Measurements from ENCODE around the gene TECR.
"Not testable (repeated sequence)": the region's sequence is repeated elsewhere in the genome, so short reads cannot be mapped to it uniquely, and the experiment has no call there.

The TECR gene

DNA sequence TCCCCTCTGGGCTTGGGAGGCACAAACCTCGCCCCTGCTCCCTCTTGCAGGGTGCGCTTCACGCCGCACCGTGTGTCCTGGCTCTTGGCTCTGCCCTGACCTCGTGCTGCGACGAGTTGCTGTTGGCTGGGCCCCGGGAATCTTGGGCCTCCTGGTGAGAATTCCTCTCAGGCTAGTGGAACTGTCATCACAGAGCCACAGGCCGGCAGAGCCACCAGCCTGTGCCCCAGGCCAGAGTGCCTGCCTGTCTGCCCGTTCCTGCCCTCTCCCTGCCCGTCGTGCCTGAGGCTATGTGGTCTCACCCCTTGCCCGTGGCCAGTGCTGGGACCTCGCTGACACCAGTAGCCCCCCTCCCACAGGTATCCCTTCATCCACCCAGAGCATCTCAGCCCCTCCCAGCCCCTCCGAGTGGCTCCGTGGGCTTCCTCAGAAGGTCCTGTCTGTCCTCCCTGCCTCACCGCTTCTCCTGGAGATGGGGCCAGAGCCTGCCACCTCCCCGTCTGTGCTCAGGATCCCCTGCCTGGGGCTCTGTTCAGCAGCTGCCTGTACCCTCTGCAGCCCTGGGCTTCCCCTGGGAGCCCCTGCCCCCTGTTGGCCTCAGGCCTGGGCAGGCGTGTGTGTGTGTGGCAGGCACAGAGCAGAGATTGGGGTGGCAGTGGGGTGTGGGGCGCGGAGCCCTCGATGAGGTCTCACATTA, 29.1 kb downstream of the TECR start:
- no peak overlapping the region for H3K27ac Mint-ChIP-seq
- no peak overlapping the region for H3K4me3 Mint-ChIP-seq
- peaks cover 37% of the 10 kb centered on the region for H3K4me1 Mint-ChIP-seq

DNA sequence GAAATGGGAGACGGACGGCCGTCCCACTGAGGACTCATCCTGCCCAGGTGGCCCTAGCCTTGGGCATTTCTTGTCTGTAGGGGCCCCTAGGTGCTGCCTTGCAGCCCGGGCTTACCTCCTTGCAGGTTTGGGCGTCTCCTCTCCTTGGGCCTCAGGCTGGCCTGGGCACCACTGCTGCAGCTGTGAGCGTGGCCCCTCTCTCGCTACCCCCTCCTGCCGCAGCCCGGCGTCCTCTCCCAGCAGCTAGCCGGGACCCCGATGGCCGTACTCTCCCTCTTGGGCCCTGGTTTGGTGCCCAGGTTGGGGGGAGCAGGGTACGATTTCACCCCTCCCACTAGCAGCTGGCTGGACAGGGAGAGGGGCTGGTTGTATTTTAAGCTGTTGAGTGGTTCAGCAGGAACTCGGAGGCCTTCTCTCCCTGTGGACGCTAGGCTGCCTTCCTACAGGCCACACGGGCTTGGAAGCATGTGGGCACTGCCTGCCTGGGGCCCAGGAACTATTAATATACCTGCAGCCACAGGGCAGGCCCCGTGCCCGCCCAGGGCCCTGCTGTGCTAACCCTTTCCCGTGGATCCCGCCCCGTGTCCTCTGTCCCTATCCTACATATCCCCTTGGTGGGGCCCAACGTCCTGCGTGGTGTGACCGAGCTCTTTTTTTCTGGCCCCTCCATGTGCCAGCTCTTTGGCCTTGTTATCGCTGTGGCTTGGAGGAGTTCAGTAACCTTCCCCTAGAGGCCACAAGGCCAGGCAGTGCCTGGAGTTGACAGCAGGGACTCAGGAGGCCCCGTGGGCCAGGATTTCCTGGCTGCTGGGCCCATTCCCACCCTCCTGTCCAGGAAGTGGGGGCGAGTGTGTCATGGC, 30.8 kb downstream of the TECR start:
- H3K4me3 Mint-ChIP-seq: no peak overlapping the region
- ATAC-seq (no peak), DNase-seq (no peak)
- H3K36me3 Mint-ChIP-seq (ENCODE audit: low read depth): peaks cover 3% of the 10 kb centered on the region
- H3K27ac Mint-ChIP-seq: no peak overlapping the region
- H3K4me1 Mint-ChIP-seq: peaks cover 34% of the 10 kb centered on the region
- no peaks in the 10 kb centered on the region for H3K27me3 Mint-ChIP-seq
- H3K9me3 Mint-ChIP-seq: no peaks in the 10 kb centered on the region

More for the DNA sequence above, 29.1 kb downstream of the TECR start:
- DNase-seq (no peak), ATAC-seq (no peak)
- Mint-ChIP-seq H3K27me3 (no peaks in the 10 kb centered on the region), H3K9me3 (no peaks in the 10 kb centered on the region), H3K36me3 (ENCODE audit: low read depth) (no peaks in the 10 kb centered on the region)

GRCh38 chr19:14560776-14561108, 31.3 kb downstream of the TECR start:
- peaks cover 34% of the 10 kb centered on the region for H3K4me1 Mint-ChIP-seq
- peaks cover 3% of the 10 kb centered on the region for H3K36me3 Mint-ChIP-seq (ENCODE audit: low read depth)
- ATAC-seq: no peak
- no peak overlapping the region for H3K27ac Mint-ChIP-seq
- H3K4me3 Mint-ChIP-seq: no peak overlapping the region
- H3K9me3 Mint-ChIP-seq: no peaks in the 10 kb centered on the region
- H3K27me3 Mint-ChIP-seq: no peaks in the 10 kb centered on the region
- no peak for DNase-seq

GRCh38 chr19:14561249-14561648, 31.9 kb downstream of the TECR start:
- no peak overlapping the region for H3K27ac Mint-ChIP-seq
- no peaks in the 10 kb centered on the region for H3K27me3 Mint-ChIP-seq
- peaks cover 3% of the 10 kb centered on the region for H3K36me3 Mint-ChIP-seq (ENCODE audit: low read depth)
- H3K9me3 Mint-ChIP-seq: no peaks in the 10 kb centered on the region
- H3K4me1 Mint-ChIP-seq: peaks cover 29% of the 10 kb centered on the region
- DNase-seq (no peak), ATAC-seq (no peak)
- H3K4me3 Mint-ChIP-seq: no peak overlapping the region

- Mint-ChIP-seq H3K27ac (no peak overlapping the region), H3K4me3 (no peak overlapping the region), H3K36me3 (ENCODE audit: low read depth) (peaks cover 3% of the 10 kb centered on the region)
Observed at GRCh38 chr19:14561847-14562351, 32.5 kb downstream of the TECR start.

GRCh38 chr19:14562660-14563589, 33.5 kb downstream of the TECR start:
- H3K36me3 Mint-ChIP-seq (ENCODE audit: low read depth): peaks cover 8% of the 10 kb centered on the region
- no peaks in the 10 kb centered on the region for H3K9me3 Mint-ChIP-seq
- H3K4me3 Mint-ChIP-seq: no peak overlapping the region
- DNase-seq (no peak), ATAC-seq (no peak)
- no peaks in the 10 kb centered on the region for H3K27me3 Mint-ChIP-seq
- peaks cover 30% of the 10 kb centered on the region for H3K4me1 Mint-ChIP-seq
- H3K27ac Mint-ChIP-seq: no peak overlapping the region

More at GRCh38 chr19:14561847-14562351, 32.5 kb downstream of the TECR start:
- no peaks in the 10 kb centered on the region for H3K9me3 Mint-ChIP-seq
- ATAC-seq: no peak
- H3K27me3 Mint-ChIP-seq: no peaks in the 10 kb centered on the region
- DNase-seq: no peak
- H3K4me1 Mint-ChIP-seq: peaks cover 23% of the 10 kb centered on the region

DNA sequence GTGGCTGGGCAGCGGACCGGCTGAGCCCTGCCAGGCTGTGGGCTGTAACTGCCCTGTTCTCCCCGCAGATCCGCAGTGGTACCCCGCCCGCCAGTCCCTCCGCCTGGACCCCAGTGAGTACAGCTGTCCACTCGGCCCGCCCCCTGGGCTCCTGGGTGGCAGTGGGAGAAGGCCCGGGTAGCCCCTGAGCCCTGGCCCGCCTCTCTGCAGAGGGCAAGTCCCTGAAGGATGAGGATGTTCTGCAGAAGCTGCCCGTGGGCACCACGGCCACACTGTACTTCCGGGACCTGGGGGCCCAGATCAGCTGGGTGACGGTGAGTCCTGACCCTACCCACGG, 34.2 kb downstream of the TECR start:
- H3K9me3 Mint-ChIP-seq: no peaks in the 10 kb centered on the region
- H3K36me3 Mint-ChIP-seq (ENCODE audit: low read depth): peaks cover 8% of the 10 kb centered on the region
- H3K27me3 Mint-ChIP-seq: no peaks in the 10 kb centered on the region
- no peak overlapping the region for H3K4me3 Mint-ChIP-seq
- peak overlapping the region; percentile 78 for H3K27ac Mint-ChIP-seq
- no peak for DNase-seq
- ATAC-seq: no peak
- H3K4me1 Mint-ChIP-seq: peaks cover 32% of the 10 kb centered on the region

DNA sequence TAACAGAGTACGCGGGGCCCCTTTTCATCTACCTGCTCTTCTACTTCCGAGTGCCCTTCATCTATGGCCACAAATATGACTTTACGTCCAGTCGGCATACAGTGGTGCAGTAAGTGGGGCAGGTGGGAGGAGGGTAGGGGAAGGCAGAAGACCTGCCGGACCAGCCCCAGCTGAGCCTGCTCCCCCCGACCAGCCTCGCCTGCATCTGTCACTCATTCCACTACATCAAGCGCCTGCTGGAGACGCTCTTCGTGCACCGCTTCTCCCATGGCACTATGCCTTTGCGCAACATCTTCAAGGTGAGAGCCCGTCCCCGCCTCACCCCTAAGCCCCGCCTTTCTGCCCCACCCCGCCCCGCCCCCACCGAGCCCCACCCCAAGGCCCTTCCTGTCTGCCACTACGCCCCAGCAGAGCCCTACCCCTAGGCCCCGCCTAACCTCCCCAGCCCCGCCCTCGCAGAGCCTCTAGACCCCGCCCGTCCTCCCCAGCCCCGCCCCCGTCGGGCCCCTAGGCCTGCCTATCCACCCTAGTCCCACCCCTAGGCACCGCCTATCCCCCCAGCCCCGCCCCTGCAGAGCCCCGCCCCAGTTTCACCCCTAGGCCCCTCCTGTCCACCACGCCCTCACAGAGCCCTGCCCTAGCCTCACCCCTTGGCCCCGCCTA, 34.7 kb downstream of the TECR start:
- Mint-ChIP-seq H3K4me3 (no peak overlapping the region), H3K36me3 (ENCODE audit: low read depth) (peaks cover 8% of the 10 kb centered on the region), H3K4me1 (peaks cover 33% of the 10 kb centered on the region), H3K27ac (peak overlapping the region; percentile 78), H3K9me3 (no peaks in the 10 kb centered on the region), H3K27me3 (no peaks in the 10 kb centered on the region)
- DNase-seq (peak; percentile 64), ATAC-seq (peak; percentile 60)

- H3K4me1 Mint-ChIP-seq: peaks cover 39% of the 10 kb centered on the region
- H3K27ac Mint-ChIP-seq; H3K36me3 Mint-ChIP-seq (ENCODE audit: low read depth); H3K4me3 Mint-ChIP-seq; DNase-seq; H3K9me3 Mint-ChIP-seq; H3K27me3 Mint-ChIP-seq: not testable (repeated sequence)
- peak; percentile 6 for ATAC-seq
Observed at GRCh38 chr19:14564652-14565297, 35.4 kb downstream of the TECR start.

DNA sequence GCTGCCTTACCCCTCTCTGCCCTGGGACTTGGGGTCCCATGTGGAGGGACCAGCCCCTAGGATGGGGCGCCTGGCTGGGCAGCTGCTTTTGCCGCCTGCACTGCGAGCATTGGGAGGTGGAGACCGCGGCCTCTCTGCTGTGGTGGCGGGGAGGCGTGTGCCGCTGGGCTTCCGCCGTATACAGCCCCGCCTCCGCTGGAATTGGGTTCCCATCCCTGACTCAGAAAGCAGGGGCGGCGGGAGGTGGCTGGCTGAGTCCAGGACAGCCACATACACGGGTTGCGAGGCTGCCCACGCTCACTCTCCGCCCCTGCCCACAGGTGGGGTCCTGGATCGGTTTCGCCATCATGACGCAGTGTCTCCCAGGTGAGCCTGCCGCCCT, 35.9 kb downstream of the TECR start:
- Mint-ChIP-seq H3K27me3 (no peaks in the 10 kb centered on the region), H3K36me3 (ENCODE audit: low read depth) (peaks cover 8% of the 10 kb centered on the region), H3K4me3 (no peak overlapping the region)

DNA sequence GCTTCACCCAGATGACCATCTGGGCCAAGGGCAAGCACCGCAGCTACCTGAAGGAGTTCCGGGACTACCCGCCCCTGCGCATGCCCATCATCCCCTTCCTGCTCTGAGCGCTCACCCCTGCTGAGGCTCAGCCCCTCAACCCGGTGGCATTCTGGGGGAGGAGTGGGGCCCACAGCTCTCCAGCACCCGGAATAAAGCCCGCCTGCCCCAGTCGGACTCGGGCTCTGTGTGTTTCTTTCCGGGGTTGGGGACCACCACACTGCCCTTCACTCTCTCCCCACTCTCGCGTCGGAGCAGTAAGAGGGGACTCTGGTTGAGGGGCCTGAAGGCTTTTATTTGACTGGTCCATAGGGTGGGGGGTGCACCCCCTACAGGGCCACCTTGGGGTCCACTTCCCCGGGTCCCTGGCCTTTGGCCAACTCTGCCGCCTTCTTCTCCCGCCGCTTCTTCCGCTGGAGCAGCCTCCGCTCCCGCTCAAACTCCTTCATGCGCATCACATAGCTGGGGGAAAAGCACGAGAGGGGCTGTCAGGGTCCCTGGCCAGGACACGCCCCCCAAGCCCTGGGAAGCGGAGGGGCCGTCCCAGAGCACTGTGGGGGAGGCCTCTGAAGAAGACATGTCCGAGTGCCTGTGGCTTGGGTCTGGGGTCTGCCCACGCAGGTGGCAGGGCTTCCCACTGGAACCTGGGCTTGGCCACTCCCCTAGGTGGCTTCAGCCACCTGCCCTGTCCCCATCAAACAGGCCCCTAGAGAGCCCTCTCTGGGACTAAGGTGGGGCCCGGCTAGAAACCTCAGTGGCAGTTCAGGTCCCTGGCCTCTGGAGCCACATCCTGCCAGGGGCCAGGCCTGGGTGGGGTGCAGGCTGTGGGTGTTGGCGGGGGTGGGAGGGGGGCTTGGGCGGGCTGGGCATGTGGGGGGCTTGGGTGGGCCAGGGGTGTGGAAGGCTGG, 36.6 kb downstream of the TECR start:
- H3K36me3 Mint-ChIP-seq (ENCODE audit: low read depth): peaks cover 11% of the 10 kb centered on the region
- H3K9me3 Mint-ChIP-seq: no peaks in the 10 kb centered on the region
- H3K4me1 Mint-ChIP-seq: peaks cover 40% of the 10 kb centered on the region
- no peak overlapping the region for H3K27ac Mint-ChIP-seq
- ATAC-seq (no peak), DNase-seq (no peak)
- no peaks in the 10 kb centered on the region for H3K27me3 Mint-ChIP-seq
- no peak overlapping the region for H3K4me3 Mint-ChIP-seq

More for the DNA sequence above, 35.9 kb downstream of the TECR start:
- ATAC-seq (no peak), DNase-seq (no peak)
- Mint-ChIP-seq H3K4me1 (peaks cover 39% of the 10 kb centered on the region), H3K9me3 (no peaks in the 10 kb centered on the region), H3K27ac (no peak overlapping the region)

DNA sequence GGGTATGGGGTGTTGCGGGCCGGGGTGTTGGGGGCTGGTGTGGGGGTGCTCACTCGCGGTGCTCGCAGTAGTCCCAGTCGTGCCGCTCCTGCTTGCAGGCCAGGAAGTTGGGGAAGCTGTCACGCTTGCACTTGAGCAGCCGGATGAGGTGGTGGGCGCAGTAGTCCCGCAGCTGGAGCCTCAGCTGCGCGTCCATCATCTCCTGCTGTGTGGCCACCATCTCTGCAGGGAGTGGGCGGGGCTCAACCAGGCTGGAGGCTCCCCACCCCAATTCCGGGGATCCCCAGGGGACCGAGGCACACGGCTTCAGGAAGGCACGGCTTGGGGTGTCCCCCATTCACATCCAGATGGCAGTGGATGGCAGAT, 37.3 kb downstream of the TECR start:
- H3K4me1 Mint-ChIP-seq: peaks cover 41% of the 10 kb centered on the region

DNA sequence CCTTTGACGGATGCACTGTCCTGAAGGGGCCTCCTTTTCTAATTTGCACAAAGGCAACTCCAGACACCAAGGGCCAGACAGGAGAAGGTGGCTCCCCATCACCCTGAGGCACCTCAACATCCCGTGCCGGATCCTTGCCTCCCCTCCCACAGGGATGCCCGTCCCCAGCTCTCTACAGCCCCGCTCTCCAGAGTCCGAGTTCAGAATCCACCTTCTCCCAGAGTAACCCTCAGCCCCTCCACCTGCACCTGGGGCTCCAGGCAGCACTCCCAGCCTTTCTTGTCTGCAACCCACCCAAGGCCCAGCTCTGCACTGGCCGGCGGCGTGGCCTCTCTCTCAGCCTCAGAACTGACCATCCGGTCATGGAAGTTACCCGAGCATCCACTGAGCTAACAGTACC, 37.7 kb downstream of the TECR start:
- H3K27me3 Mint-ChIP-seq: no peaks in the 10 kb centered on the region
- peak overlapping the region; percentile 62 for H3K27ac Mint-ChIP-seq
- no peak overlapping the region for H3K4me3 Mint-ChIP-seq
- ATAC-seq (no peak), DNase-seq (no peak)
- H3K36me3 Mint-ChIP-seq (ENCODE audit: low read depth): peaks cover 13% of the 10 kb centered on the region
- no peaks in the 10 kb centered on the region for H3K9me3 Mint-ChIP-seq
- H3K4me1 Mint-ChIP-seq: peaks cover 42% of the 10 kb centered on the region

More for the DNA sequence above, 37.3 kb downstream of the TECR start:
- Mint-ChIP-seq H3K9me3 (no peaks in the 10 kb centered on the region), H3K36me3 (ENCODE audit: low read depth) (peaks cover 13% of the 10 kb centered on the region), H3K27ac (no peak overlapping the region), H3K27me3 (no peaks in the 10 kb centered on the region), H3K4me3 (no peak overlapping the region)
- ATAC-seq (no peak), DNase-seq (no peak)

Data from activated naive CD8-positive, alpha-beta T cell treated with anti-CD3 and anti-CD28 coated beads, Interleukin-2, amount 50 U/mL, for 24 hours (primary cell).